AG09309 (cell line): ENCODE measurements around the gene TMEM108.

Source experiments
- DNase-seq: peaks from one replicate; pipeline ENCODE4 v3.0.0-alpha.2; 2010; ENCODE audit warnings: low read depth
- H3K4me3 ChIP-seq: 2 replicates; pipeline ENCODE4 v1.5.1; 2011; ENCODE audit warnings: mild to moderate bottlenecking, low read depth, low read length, moderate library complexity; ENCODE audit not compliant: control insufficient read depth
- TF ChIP-seq, protein P1 (sequence below): IDR thresholded peaks from 2 replicates; pipeline ENCODE4 v1.5.1; 2011; ENCODE audit warnings: mild to moderate bottlenecking, low read depth, low read length, inconsistent platforms; ENCODE audit not compliant: insufficient read depth, control insufficient read depth; ENCODE audit errors: missing control alignments

TMEM108 gene

DNA sequence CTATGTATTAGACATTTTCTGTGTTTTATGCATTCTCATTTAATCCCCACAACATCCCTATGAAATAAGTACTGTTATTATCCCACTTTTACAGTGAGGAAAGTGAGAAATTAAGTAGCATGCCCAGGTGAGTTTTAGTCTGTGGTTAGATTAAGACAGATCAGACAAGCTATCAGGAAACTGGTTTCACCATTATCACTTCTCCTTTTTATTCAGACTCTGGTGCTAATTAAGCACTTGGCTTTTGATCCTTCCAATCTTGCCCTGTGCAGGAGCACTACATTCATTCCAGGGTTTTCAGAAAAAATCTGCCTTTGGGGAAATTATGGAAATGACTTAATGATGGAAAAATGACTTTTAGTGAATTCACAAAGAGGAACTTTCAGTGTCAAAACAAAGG, 115.2 kb downstream of the TMEM108 start:
- no peak overlapping the region for H3K4me3 ChIP-seq
- no peak for DNase-seq
- TF ChIP-seq, protein P1, sequence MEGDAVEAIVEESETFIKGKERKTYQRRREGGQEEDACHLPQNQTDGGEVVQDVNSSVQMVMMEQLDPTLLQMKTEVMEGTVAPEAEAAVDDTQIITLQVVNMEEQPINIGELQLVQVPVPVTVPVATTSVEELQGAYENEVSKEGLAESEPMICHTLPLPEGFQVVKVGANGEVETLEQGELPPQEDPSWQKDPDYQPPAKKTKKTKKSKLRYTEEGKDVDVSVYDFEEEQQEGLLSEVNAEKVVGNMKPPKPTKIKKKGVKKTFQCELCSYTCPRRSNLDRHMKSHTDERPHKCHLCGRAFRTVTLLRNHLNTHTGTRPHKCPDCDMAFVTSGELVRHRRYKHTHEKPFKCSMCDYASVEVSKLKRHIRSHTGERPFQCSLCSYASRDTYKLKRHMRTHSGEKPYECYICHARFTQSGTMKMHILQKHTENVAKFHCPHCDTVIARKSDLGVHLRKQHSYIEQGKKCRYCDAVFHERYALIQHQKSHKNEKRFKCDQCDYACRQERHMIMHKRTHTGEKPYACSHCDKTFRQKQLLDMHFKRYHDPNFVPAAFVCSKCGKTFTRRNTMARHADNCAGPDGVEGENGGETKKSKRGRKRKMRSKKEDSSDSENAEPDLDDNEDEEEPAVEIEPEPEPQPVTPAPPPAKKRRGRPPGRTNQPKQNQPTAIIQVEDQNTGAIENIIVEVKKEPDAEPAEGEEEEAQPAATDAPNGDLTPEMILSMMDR: no peak

DNA sequence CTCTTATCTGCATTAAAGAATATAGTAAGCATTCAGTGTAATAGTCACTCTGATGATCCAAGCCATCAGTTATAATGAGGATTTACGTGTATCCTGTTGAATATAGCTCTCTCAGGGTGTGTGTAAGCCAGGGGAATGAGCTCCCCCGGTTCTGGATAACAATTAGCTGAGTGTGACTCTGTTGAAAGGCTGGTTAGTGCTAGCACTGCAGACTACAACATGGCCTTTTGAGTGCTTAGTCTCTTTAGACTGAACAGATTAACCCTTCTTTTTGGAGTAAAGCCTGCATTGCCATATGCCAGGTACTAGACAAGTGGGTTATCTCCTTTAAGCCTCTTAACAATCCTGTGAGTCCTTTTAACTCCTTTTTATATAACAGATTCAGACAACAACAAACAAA, 119.5 kb downstream of the TMEM108 start:
- TF ChIP-seq, protein P1: no peak
- no peak for DNase-seq
- no peak overlapping the region for H3K4me3 ChIP-seq

DNA sequence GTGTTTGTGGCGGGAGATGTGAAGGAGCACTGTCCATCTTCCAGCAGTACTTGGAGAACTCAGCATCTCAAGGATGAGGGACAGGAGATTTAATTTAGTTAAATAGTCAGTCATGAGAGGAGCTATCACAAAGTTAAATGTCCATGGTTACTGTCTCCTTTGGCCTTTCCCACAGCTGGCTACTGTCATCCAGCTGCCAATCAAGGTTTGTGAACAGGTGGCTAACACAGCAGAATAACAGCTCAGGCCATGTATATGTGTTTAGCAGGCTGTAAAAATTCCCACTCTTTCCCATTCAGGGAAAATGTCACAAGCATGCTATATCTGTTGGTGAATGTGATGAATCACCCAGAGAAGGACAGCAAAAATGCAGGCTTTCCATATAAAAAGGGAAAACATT, 120.5 kb downstream of the TMEM108 start:
- no peak overlapping the region for H3K4me3 ChIP-seq
- TF ChIP-seq, protein P1: no peak
- no peak for DNase-seq

DNA sequence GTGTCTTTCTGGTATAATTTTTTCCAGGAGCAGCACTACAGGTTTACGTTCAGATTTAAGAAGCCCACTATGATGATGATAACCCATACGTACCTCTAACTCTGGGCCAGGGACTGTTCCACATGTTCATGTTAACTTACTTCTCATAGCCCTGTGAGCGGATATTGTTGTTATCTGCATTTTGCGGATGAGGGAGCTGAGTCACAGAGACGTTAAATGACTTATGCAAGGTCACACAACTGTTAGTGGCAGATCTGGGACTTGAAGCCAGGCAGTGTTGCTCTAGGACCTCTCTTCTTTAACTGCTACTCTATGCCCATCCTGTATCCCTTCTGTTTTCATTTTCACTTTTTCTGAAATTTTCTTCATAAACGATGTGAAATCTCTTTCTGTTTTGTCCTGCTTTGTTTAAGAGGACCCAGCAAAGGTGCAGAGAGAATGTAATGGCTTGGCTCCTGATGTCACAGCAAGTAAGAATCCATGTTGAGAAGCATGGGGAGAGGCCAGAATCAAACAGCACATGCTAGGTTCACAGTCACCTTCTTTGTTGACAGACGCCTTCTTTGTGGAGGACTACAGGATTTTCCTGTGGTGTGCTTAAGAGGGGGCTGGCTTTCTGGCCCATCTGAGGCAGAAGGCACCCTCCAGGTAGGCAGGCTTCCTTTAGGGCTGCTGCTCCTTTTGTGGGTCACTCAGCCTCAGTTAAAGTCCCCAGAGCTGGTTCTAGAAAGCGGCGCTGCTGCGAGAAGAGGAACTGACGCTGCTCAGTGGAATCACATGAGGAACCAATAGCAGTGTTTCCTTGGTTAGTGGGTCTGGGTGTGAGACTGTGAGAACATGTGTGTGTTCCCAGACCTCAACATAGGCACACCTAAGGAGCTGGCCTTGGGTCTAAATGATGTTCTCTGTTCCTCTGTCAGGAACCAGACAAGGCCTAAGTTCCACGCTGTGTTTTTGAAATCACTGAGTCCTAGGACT, 121.6 kb downstream of the TMEM108 start:
- no peak overlapping the region for H3K4me3 ChIP-seq
- DNase-seq: no peak
- TF ChIP-seq, protein P1: no peak

DNA sequence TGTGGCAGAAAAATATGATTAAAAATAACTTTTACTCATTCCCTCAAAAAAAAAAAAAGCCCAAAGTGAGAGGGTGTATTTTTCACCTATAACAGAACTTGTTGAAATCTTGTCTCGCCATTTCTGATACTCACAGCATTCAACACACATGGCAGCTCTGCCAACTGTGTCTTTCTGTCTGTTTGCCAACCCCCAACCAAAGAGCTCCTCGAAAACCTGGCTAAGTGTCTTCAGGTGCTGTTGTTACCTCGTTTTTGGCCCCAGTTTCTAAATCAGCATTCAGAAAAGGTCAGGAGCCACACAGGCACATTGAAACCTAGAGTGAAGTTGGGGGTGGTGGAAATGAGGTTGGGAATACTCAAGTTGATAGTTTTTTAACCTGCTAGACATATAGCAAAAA, 123.5 kb downstream of the TMEM108 start:
- H3K4me3 ChIP-seq: no peak overlapping the region
- TF ChIP-seq, protein P1: no peak
- no peak for DNase-seq

DNA sequence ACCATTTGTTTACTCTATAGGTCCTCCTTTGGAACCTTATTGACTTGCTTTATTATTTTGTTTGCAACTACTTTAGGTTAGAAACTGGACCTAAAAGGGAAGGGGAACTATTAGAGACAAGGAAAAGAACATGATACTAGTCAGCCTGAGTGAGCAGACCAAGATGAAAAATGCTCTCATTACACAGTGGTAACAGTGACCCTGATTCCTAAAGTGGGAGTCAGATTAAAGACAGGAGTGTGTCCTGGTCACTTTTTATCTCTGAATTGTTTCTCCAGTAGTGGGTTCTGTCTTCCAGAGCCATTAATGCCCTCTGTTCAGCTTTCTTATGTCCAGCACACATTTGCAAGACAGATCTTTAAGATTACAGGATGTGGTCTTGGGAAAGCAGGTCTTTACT, 124.1 kb downstream of the TMEM108 start:
- TF ChIP-seq, protein P1: no peak
- H3K4me3 ChIP-seq: no peak overlapping the region
- DNase-seq: no peak
